KMS-11 (cell line): ENCODE measurements around the gene STEAP4.

Source experiments
- H2AFZ ChIP-seq: fragments of 200-600 bp; sonication (generic); 2 replicates; pipeline ENCODE4 v1.6.1; 2016; ENCODE audit warnings: antibody characterized with exemption, mixed run types, low read depth
- H3K27ac ChIP-seq: fragments of 200-600 bp; sonication (generic); 2 replicates; pipeline ENCODE4 v1.6.1; 2016; ENCODE audit warnings: mild to moderate bottlenecking, mixed run types
- H3K27me3 ChIP-seq: fragments of 200-600 bp; sonication (generic); 2 replicates; pipeline ENCODE4 v1.6.1; 2017; ENCODE audit warnings: mild to moderate bottlenecking, low read depth, mixed run types, moderate library complexity; ENCODE audit not compliant: insufficient read depth
- H3K36me3 ChIP-seq: fragments of 200-600 bp; sonication (generic); 2 replicates; pipeline ENCODE4 v1.6.1; 2017; ENCODE audit warnings: mild to moderate bottlenecking, mixed run types; ENCODE audit not compliant: insufficient read depth
- H3K4me1 ChIP-seq: fragments of 200-600 bp; sonication (generic); 2 replicates; pipeline ENCODE4 v1.6.1; 2016; ENCODE audit warnings: mild to moderate bottlenecking, low read depth, mixed run types; ENCODE audit not compliant: poor library complexity, severe bottlenecking
- H3K4me2 ChIP-seq: fragments of 200-600 bp; sonication (generic); 2 replicates; pipeline ENCODE4 v1.7.0; 2016; ENCODE audit warnings: mild to moderate bottlenecking, mixed run types
- H3K4me3 ChIP-seq: fragments of 200-600 bp; sonication (generic); IDR thresholded peaks from 2 replicates; pipeline ENCODE4 v1.6.1; 2017; ENCODE audit warnings: low read depth, low read length, mixed read lengths; ENCODE audit not compliant: insufficient read depth
- H3K79me2 ChIP-seq: fragments of 200-600 bp; sonication (generic); 2 replicates; pipeline ENCODE4 v1.6.1; 2016; ENCODE audit warnings: low read depth, mixed run types; ENCODE audit not compliant: insufficient read depth
- H3K9ac ChIP-seq: fragments of 200-600 bp; sonication (generic); 2 replicates; pipeline ENCODE4 v1.6.1; 2016; ENCODE audit warnings: mild to moderate bottlenecking, mixed run types
- H4K20me1 ChIP-seq: fragments of 200-600 bp; sonication (generic); 2 replicates; pipeline ENCODE4 v1.6.1; 2016; ENCODE audit warnings: mild to moderate bottlenecking, mixed run types; ENCODE audit not compliant: insufficient read depth
- CTCF ChIP-seq: fragments of 200-600 bp; sonication (generic); conservative IDR thresholded peaks from 2 replicates; pipeline ENCODE4 v1.6.1; 2017; ENCODE audit warnings: low read depth, mild to moderate bottlenecking, antibody characterized with exemption, low read length, moderate library complexity, mixed read lengths

STEAP4 gene

DNA sequence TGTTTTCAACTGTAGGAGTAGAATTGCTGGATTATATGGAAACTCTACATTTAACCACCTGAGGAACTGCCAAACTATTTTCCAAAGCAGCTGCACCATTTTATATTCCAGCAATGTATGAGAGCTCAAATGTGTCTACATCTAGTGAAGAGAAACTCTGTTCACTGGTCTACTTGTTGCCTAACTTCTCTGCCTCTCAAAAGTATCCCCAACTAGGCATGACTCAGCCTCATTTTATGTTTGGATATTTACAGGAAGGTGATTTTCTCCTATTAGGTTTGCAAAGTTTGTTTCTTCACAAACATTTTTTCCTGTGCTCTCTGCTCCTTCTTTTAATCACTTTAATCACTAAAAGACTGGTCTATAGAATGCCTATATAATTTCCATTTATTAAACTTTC is 49.8 kb downstream of the STEAP4 start:
- Histone ChIP-seq H3K79me2 (no peaks in the 10 kb centered on the region), H3K4me1 (no peaks in the 10 kb centered on the region), H3K4me2 (no peak overlapping the region), H3K4me3 (no peak overlapping the region), H3K9ac (no peak overlapping the region), H3K27me3 (no peaks in the 10 kb centered on the region), H3K27ac (no peak overlapping the region), H4K20me1 (no peaks in the 10 kb centered on the region), H3K36me3 (no peaks in the 10 kb centered on the region), H2AFZ (no peak overlapping the region)
- TF ChIP-seq CTCF, result no peak

GRCh38 chr7:88254721-88255424 is 51.8 kb downstream of the STEAP4 start:
- Histone ChIP-seq H3K79me2 (no peaks in the 10 kb centered on the region), H3K27me3 (no peaks in the 10 kb centered on the region), H3K4me3 (no peak overlapping the region), H4K20me1 (no peaks in the 10 kb centered on the region), H2AFZ (no peak overlapping the region), H3K4me2 (no peak overlapping the region), H3K9ac (no peak overlapping the region), H3K36me3 (no peaks in the 10 kb centered on the region), H3K27ac (no peak overlapping the region), H3K4me1 (no peaks in the 10 kb centered on the region)
- no peak for TF ChIP-seq CTCF

DNA sequence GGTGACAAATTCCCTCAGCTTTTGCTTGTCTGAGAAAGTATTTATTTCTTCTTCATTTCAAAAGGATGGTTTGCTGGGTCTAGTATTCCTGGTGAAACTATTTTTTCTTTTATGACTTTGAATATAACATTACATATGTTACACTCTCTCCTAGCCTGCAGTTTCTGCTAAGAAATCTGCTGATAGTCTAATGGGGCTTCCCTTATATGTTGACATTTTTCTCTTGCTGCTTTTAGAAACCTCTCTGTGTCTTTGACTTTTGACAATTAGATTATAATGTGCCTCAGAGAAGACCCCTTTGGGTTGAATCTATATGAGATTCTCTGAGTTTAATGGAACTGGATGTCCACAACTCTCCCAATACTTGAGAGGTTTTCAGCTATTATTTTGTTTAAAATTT is 53.1 kb downstream of the STEAP4 start:
- TF ChIP-seq CTCF, result no peak
- Histone ChIP-seq H3K27ac (no peak overlapping the region), H4K20me1 (no peaks in the 10 kb centered on the region)

GRCh38 chr7:88244258-88244657 is 62.4 kb downstream of the STEAP4 start:
- no peak for TF ChIP-seq CTCF

More for the DNA sequence above, 53.1 kb downstream of the STEAP4 start:
- Histone ChIP-seq H3K9ac (no peak overlapping the region), H3K4me1 (no peaks in the 10 kb centered on the region), H2AFZ (no peak overlapping the region), H3K36me3 (no peaks in the 10 kb centered on the region), H3K4me3 (no peak overlapping the region), H3K4me2 (no peak overlapping the region), H3K27me3 (no peaks in the 10 kb centered on the region), H3K79me2 (no peaks in the 10 kb centered on the region)

More at GRCh38 chr7:88244258-88244657, 62.4 kb downstream of the STEAP4 start:
- no peaks in the 10 kb centered on the region for H3K79me2 ChIP-seq
- no peaks in the 10 kb centered on the region for H4K20me1 ChIP-seq
- H3K4me3 ChIP-seq, result no peak overlapping the region
- H3K27me3 ChIP-seq, result no peaks in the 10 kb centered on the region
- no peak overlapping the region for H3K27ac ChIP-seq
- H3K4me1 ChIP-seq, result peaks cover 3% of the 10 kb centered on the region
- H2AFZ ChIP-seq, result no peak overlapping the region
- H3K36me3 ChIP-seq, result no peaks in the 10 kb centered on the region
- no peak overlapping the region for H3K9ac ChIP-seq
- no peak overlapping the region for H3K4me2 ChIP-seq
